OCI-LY7 (cell line): ENCODE results near the gene AP4S1. TPM values are rescaled to one million over a fixed set of nuclear protein-coding genes. Genes with fewer than 3 reads are reported as not detected.

Experiments used
- BruUV-seq: library from RNA; stranded (reverse); fragments of 400-500 nt; replicated peaks from 2 replicates; lab custom pipeline; 2021; lab: Mats Ljungman, UMichigan
- CTCF ChIA-PET: fragments of 300-600 bp; sonication (Branson Sonifier 250); formaldehyde crosslinking; loops from one replicate; lab custom pipeline; 2022; ENCODE audit warnings: antibody characterized with exemption; ENCODE audit not compliant: unreplicated experiment; lab: Charles Lee
- POLR2A ChIA-PET: fragments of 300-600 bp; sonication (Branson Sonifier 250); formaldehyde crosslinking; loops from one replicate; lab custom pipeline; 2022; ENCODE audit warnings: antibody characterized with exemption; lab: Charles Lee
- DNase-seq: peaks from one replicate; pipeline ENCODE4 v3.0.0-alpha.2; 2015; ENCODE audit warnings: low spot score
- H2AFZ ChIP-seq: fragments of 200-600 bp; sonication (generic), shearing (Covaris generic); 2 replicates; pipeline ENCODE4 v1.6.1; 2014; ENCODE audit warnings: mild to moderate bottlenecking, antibody characterized with exemption, low read length, moderate library complexity
- H3K27ac ChIP-seq: fragments of 200-600 bp; sonication (generic); 2 replicates; pipeline ENCODE4 v1.5.1; 2014; ENCODE audit warnings: mixed run types, low read depth, mild to moderate bottlenecking, moderate library complexity, low read length, inconsistent platforms; ENCODE audit not compliant: poor library complexity, severe bottlenecking
- H3K36me3 ChIP-seq: fragments of 200-600 bp; sonication (generic); 2 replicates; pipeline ENCODE4 v1.6.1; 2014; ENCODE audit warnings: mild to moderate bottlenecking, antibody characterized with exemption, low read length, moderate library complexity, mixed read lengths; ENCODE audit not compliant: insufficient read depth
- H3K4me1 ChIP-seq: fragments of 200-600 bp; sonication (generic); 2 replicates; pipeline ENCODE4 v1.5.1; 2014; ENCODE audit warnings: mild to moderate bottlenecking, low read length; ENCODE audit not compliant: insufficient read depth, poor library complexity, severe bottlenecking
- H3K4me2 ChIP-seq: fragments of 200-600 bp; sonication (generic); 2 replicates; pipeline ENCODE4 v1.6.1; 2014; ENCODE audit warnings: mild to moderate bottlenecking, low read length
- H3K4me3 ChIP-seq: fragments of 200-600 bp; sonication (generic); 2 replicates; pipeline ENCODE4 v1.5.1; 2014; ENCODE audit warnings: mild to moderate bottlenecking, low read depth, low read length; ENCODE audit not compliant: poor library complexity, severe bottlenecking
- H3K79me2 ChIP-seq: fragments of 200-600 bp; sonication (generic); 2 replicates; pipeline ENCODE4 v1.6.1; 2016; ENCODE audit warnings: low read depth, mild to moderate bottlenecking, low read length, moderate library complexity, mixed read lengths; ENCODE audit not compliant: insufficient read depth
- H3K9me2 ChIP-seq: fragments of 200-600 bp; sonication (generic); 2 replicates; pipeline ENCODE4 v1.6.1; 2016; ENCODE audit warnings: mild to moderate bottlenecking, low read length, mixed read lengths; ENCODE audit not compliant: insufficient read depth
- H3K9me3 ChIP-seq: fragments of 200-600 bp; sonication (generic); 2 replicates; pipeline ENCODE4 v1.6.1; 2014; ENCODE audit warnings: mild to moderate bottlenecking, mixed run types, low read length, mixed read lengths
- H4K20me1 ChIP-seq: fragments of 200-600 bp; sonication (generic); 2 replicates; pipeline ENCODE4 v1.6.1; 2014; ENCODE audit warnings: mild to moderate bottlenecking, antibody characterized with exemption, low read length, moderate library complexity, mixed read lengths; ENCODE audit not compliant: insufficient read depth
- CTCF ChIP-seq: fragments of 200-600 bp; sonication (generic); conservative IDR thresholded peaks from 2 replicates; pipeline ENCODE4 v1.5.1; 2014; ENCODE audit warnings: mild to moderate bottlenecking, antibody characterized with exemption, low read length, moderate library complexity, mixed read lengths
- EZH2phosphoT487 ChIP-seq: fragments of 200-600 bp; sonication (generic); IDR thresholded peaks from 2 replicates; pipeline ENCODE4 v1.6.1; 2018; ENCODE audit warnings: low read depth, borderline replicate concordance, mild to moderate bottlenecking, mixed run types, antibody characterized with exemption, low read length, moderate library complexity, mixed read lengths
- intact Hi-C: fragments of 100-400 bp; cut with micrococcal nuclease; formaldehyde crosslinking; loops from one replicate; pipeline ENCODE4 v1.10.0; 2022; ENCODE audit not compliant: unreplicated experiment
- total RNA-seq, 2 experiments: library from RNA; depleted of rRNA in 1 of 2; stranded (reverse); fragments of >200 nt in 1 of 2; shearing (Covaris generic) in 1 of 2; gene quantifications; 2 replicates each; pipeline ENCODE4 v1.2.3, GENCODE V29; 2014 to 2022

Gene AP4S1
- total RNA-seq, 2 experiments from 2014 or later = 7.6 to 10.4 TPM

DNA sequence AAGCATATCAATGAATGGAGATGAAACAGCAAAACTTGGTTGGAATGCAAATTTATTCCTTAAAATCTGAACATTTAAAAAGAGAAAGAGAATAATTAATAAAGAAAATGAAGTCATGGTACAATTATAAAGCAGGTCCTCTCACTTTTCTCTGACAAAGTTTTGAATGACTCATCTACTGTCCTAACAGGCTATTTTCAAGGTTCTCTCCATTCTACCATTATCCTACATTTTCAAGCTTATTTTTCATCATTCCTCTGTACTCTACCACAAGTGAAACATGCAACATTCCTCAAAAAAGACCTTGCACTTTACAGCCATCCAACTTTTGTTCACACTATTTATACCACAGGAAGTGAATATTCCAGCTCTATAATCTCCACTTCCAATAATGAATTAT, 36.9 kb upstream of the AP4S1 start:
- no TSS peak for BruUV-seq
- H3K79me2 ChIP-seq = peaks cover 92% of the 10 kb centered on the region
- CTCF ChIA-PET = no interaction called here

DNA sequence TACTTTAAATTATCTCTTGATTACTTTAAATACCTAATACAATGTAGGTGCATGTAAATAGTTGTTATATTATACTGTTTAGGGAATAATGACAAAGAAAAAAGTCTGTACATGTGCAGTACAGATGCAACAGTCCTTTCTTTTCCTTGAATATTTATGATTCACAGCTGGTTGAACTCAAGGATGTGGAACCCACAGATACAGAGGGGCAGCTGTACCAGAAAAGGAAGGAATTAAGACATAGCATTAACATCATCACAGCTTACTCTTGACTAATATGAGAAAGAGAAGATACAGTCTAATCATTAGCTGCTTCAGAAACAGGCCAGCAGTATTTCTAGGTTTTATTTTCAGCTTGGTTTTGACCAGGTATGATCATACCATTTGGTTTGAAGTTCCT, 34.7 kb upstream of the AP4S1 start:
- no peaks in the 10 kb centered on the region for H3K9me3 ChIP-seq
- H3K4me3 ChIP-seq = no peak overlapping the region
- TF ChIP-seq CTCF (no peak), EZH2phosphoT487 (no peak)
- H3K4me1 ChIP-seq = peaks cover 26% of the 10 kb centered on the region
- H4K20me1 ChIP-seq = peaks cover 12% of the 10 kb centered on the region; the same call in 1 of the 2 replicates
- H3K4me2 ChIP-seq = no peak overlapping the region
- no TSS peak for BruUV-seq
- ChIA-PET CTCF (interaction anchor here (0.6 kb wide), 1 partner anchor 1261 kb away, joined by 3 read pairs; no protein-coding TSS in a partner anchor), POLR2A (interaction anchor here (0.6 to 0.7 kb wide), 2 partner anchors 9 to 21 kb away, joined by 3 read pairs; no protein-coding TSS in a partner anchor)
- H2AFZ ChIP-seq = no peak overlapping the region
- no peaks in the 10 kb centered on the region for H3K9me2 ChIP-seq
- H3K36me3 ChIP-seq = peaks cover 5% of the 10 kb centered on the region; the same call in 1 of the 2 replicates
- DNase-seq = no peak
- H3K27ac ChIP-seq = no peak overlapping the region
- H3K79me2 ChIP-seq = peaks cover 96% of the 10 kb centered on the region
- intact Hi-C loops = no loop called here

More for the DNA sequence above, 36.9 kb upstream of the AP4S1 start:
- DNase-seq = no peak
- peaks cover 5% of the 10 kb centered on the region; the same call in 1 of the 2 replicates for H3K36me3 ChIP-seq
- H3K4me2 ChIP-seq = no peak overlapping the region
- intact Hi-C loops = no loop called here
- TF ChIP-seq CTCF = no peak
- no peak for TF ChIP-seq EZH2phosphoT487
- no peaks in the 10 kb centered on the region for H3K9me2 ChIP-seq
- H3K9me3 ChIP-seq = no peaks in the 10 kb centered on the region
- no peak overlapping the region for H3K27ac ChIP-seq
- peaks cover 23% of the 10 kb centered on the region for H3K4me1 ChIP-seq
- H2AFZ ChIP-seq = no peak overlapping the region
- no peak overlapping the region for H3K4me3 ChIP-seq
- peaks cover 8% of the 10 kb centered on the region; the same call in 1 of the 2 replicates for H4K20me1 ChIP-seq
- POLR2A ChIA-PET = interaction anchor here (0.6 to 2.8 kb wide), 4 partner anchors 11 to 366 kb away, joined by 3 to 10 read pairs (median 3); partner anchors contain the start of gene SCFD1

DNA sequence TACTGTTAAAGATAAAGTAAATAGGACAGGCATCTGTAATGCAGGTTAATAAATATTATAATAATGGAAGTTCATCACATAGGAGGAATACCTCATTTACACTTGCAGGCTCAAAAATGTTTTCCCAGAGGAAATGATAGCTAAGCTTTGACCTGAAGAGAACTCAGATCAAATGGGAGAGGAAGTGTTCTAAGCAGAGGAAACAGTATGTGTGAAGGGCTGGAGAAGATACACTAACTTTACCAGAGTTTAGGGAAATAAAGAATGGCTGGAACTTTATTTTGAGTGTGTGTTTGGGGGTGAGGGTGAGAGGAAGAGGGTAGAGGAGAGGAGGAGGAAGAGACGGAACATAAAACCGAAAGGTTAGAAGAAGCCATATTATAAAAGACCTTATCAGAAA, 34.0 kb upstream of the AP4S1 start:
- intact Hi-C loops = no loop called here
- peaks cover 12% of the 10 kb centered on the region; the same call in 1 of the 2 replicates for H4K20me1 ChIP-seq
- peaks cover 26% of the 10 kb centered on the region for H3K4me1 ChIP-seq
- no peaks in the 10 kb centered on the region for H3K9me3 ChIP-seq
- no peak for TF ChIP-seq EZH2phosphoT487
- ChIA-PET POLR2A (interaction anchor here (0.6 kb wide), 1 partner anchor 21 kb away, joined by 3 read pairs; no protein-coding TSS in a partner anchor), CTCF (no interaction called here)
- H3K4me3 ChIP-seq = no peak overlapping the region
- peaks cover 96% of the 10 kb centered on the region for H3K79me2 ChIP-seq
- no peak for DNase-seq
- BruUV-seq = no TSS peak
- no peak overlapping the region for H3K4me2 ChIP-seq
- H2AFZ ChIP-seq = no peak overlapping the region
- H3K9me2 ChIP-seq = no peaks in the 10 kb centered on the region
- H3K36me3 ChIP-seq = peaks cover 7% of the 10 kb centered on the region
- no peak overlapping the region for H3K27ac ChIP-seq
